Mesothelial cell of epicardium (in vitro differentiated cells): ENCODE data around the gene CTSD. TPM values are rescaled to one million over a fixed set of nuclear protein-coding genes. Genes with fewer than 3 reads are reported as not detected.

Source experiments
- DNase-seq, 2 experiments: peaks; one replicate each; pipeline ENCODE4 v3.0.0; 2021; ENCODE audit warnings: low spot score in 2 of 2; ENCODE audit not compliant: unreplicated experiment in 2 of 2
- H3K27ac Mint-ChIP-seq: 2 replicates; pipeline ENCODE4 v1.8.0; 2021; ENCODE audit warnings: mixed read lengths
- H3K27me3 Mint-ChIP-seq: 2 replicates; pipeline ENCODE4 v1.8.0; 2021; ENCODE audit warnings: low read depth, mixed read lengths
- H3K36me3 Mint-ChIP-seq: 2 replicates; pipeline ENCODE4 v1.8.0; 2021; ENCODE audit warnings: mixed read lengths
- H3K4me1 Mint-ChIP-seq: 2 replicates; pipeline ENCODE4 v1.8.0; 2021; ENCODE audit warnings: mixed read lengths
- H3K4me3 Mint-ChIP-seq: 2 replicates; pipeline ENCODE4 v1.8.0; 2021; ENCODE audit warnings: mild to moderate bottlenecking, moderate library complexity, mixed read lengths
- H3K9me3 Mint-ChIP-seq: 2 replicates; pipeline ENCODE4 v1.8.0; 2021; ENCODE audit warnings: mixed read lengths
- CTCF ChIP-seq: fragments of 200-600 bp; sonication (generic); IDR thresholded peaks from one replicate; pipeline ENCODE4 v1.5.0; 2021; ENCODE audit warnings: antibody characterized with exemption; ENCODE audit not compliant: unreplicated experiment
- total RNA-seq: library from RNA; stranded (reverse); gene quantifications from 3 replicates; pipeline ENCODE4 v1.2.1, GENCODE V29; 2021

Gene CTSD
- total RNA-seq, 1 donor from 2014 or later = 139 TPM

GRCh38 chr11:1773131-1773993 lies 9.6 kb upstream of the CTSD start:
- Mint-ChIP-seq H3K4me1 (peaks cover 13% of the 10 kb centered on the region), H3K4me3 (no peak overlapping the region), H3K27ac (no peak overlapping the region), H3K36me3 (no peaks in the 10 kb centered on the region), H3K9me3 (no peaks in the 10 kb centered on the region), H3K27me3 (peaks cover 7% of the 10 kb centered on the region)
- no peak for DNase-seq
- TF ChIP-seq CTCF = no peak

GRCh38 chr11:1772270-1773130 lies 8.8 kb upstream of the CTSD start:
- DNase-seq = peak in 1 of 2 experiments; percentile 13
- Mint-ChIP-seq H3K36me3 (no peaks in the 10 kb centered on the region), H3K4me3 (no peak overlapping the region), H3K4me1 (peaks cover 13% of the 10 kb centered on the region), H3K9me3 (no peaks in the 10 kb centered on the region), H3K27me3 (peaks cover 7% of the 10 kb centered on the region), H3K27ac (no peak overlapping the region)
- TF ChIP-seq CTCF = no peak

GRCh38 chr11:1771700-1772099 lies 8.0 kb upstream of the CTSD start:
- no peak overlapping the region for H3K4me3 Mint-ChIP-seq
- TF ChIP-seq CTCF = no peak
- DNase-seq = no peak

GRCh38 chr11:1771273-1771672 lies 7.5 kb upstream of the CTSD start:
- H3K27ac Mint-ChIP-seq = no peak overlapping the region
- TF ChIP-seq CTCF = no peak
- DNase-seq = no peak
- no peaks in the 10 kb centered on the region for H3K36me3 Mint-ChIP-seq
- H3K4me1 Mint-ChIP-seq = peaks cover 13% of the 10 kb centered on the region
- H3K9me3 Mint-ChIP-seq = no peaks in the 10 kb centered on the region
- H3K4me3 Mint-ChIP-seq = no peak overlapping the region
- peaks cover 5% of the 10 kb centered on the region for H3K27me3 Mint-ChIP-seq

More at GRCh38 chr11:1771700-1772099, 8.0 kb upstream of the CTSD start:
- H3K27me3 Mint-ChIP-seq = peaks cover 7% of the 10 kb centered on the region
- H3K4me1 Mint-ChIP-seq = peaks cover 13% of the 10 kb centered on the region
- no peaks in the 10 kb centered on the region for H3K36me3 Mint-ChIP-seq
- no peaks in the 10 kb centered on the region for H3K9me3 Mint-ChIP-seq
- no peak overlapping the region for H3K27ac Mint-ChIP-seq

- no peak for TF ChIP-seq CTCF
- H3K36me3 Mint-ChIP-seq = no peaks in the 10 kb centered on the region
- peaks cover 13% of the 10 kb centered on the region for H3K4me1 Mint-ChIP-seq
- no peak overlapping the region for H3K4me3 Mint-ChIP-seq
- H3K9me3 Mint-ChIP-seq = no peaks in the 10 kb centered on the region
- peaks cover 5% of the 10 kb centered on the region for H3K27me3 Mint-ChIP-seq
- H3K27ac Mint-ChIP-seq = no peak overlapping the region
- no peak for DNase-seq
These were observed 6.8 kb upstream of the CTSD start for GRCh38 chr11:1770528-1770927.
